GM18520 (cell line): Measurements from ENCODE around the gene GPR65.
"Not testable (repeated sequence)": the region's sequence is repeated elsewhere in the genome, so short reads cannot be mapped to it uniquely, and the experiment has no call there.

Experiments used
- ATAC-seq: cut with Tn5 transposase; IDR thresholded peaks from one replicate; pipeline ENCODE4 v1.9.1; 2021; ENCODE audit not compliant: unreplicated experiment

Gene GPR65

DNA sequence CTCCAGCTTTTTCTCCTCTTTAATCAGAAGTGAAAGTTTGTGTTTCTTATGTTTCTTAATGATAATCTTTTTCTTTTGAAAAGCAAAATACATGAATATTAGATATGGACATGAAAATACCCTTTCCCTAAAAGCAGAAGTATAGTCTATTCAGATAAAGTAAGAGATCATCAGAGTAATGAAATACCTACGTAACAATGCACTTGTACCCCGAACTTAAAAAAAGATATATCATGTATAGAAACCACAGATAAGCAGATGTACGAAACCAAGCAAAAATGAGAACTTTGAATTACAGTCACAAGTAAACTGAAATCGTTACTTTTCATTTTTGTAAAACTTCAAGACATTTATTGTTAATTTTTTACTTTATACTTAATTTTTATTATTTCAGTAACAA is 1.5 kb upstream of the GPR65 start:
- ATAC-seq = no peak

DNA sequence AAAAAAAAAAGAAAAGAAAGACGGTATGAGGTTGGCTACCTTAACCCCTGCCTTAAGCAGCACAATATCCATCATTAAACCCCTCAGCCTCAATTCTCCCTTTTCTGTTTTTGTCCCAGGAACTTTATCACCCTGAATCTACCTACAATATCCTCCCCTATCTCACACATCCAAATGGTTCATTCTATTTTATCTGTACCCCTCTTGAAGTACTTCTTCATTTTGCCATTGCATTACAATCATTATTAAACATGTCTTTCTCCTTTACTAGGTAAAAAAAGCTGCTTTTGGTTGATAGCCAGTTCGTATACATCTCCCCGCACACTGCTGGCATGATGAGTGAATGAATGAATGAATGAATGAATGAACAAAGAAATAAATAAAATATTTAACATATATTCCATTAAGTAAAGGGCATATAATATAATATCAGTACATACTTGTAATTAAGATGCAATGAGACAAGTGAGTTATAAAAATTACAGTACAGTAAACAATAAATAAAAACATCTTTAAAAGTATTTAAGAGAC is 364 bp upstream of the GPR65 start:
- ATAC-seq = no peak

- peak; percentile 94 for ATAC-seq
Observed at GRCh38 chr14:88005978-88006851, 1.3 kb downstream of the GPR65 start.

DNA sequence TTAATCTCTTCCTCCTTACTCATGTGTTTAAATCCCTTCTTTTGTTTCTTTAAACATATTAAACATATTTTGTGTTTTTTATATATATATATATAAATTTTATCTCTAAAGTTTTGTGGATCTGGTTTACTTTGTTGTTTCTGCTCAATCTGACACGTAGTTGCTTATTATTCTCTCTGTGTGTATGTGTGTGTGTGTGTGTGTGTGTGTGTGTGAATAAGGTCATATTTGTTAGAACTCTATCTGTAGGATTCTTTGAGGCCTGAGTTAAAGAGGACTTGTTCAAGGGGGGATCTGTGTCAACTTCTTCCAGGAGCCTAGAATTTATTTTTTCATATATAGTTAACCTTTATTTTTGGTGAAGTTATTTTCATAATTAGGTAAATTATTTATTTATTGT is 2.7 kb downstream of the GPR65 start:
- no peak for ATAC-seq

DNA sequence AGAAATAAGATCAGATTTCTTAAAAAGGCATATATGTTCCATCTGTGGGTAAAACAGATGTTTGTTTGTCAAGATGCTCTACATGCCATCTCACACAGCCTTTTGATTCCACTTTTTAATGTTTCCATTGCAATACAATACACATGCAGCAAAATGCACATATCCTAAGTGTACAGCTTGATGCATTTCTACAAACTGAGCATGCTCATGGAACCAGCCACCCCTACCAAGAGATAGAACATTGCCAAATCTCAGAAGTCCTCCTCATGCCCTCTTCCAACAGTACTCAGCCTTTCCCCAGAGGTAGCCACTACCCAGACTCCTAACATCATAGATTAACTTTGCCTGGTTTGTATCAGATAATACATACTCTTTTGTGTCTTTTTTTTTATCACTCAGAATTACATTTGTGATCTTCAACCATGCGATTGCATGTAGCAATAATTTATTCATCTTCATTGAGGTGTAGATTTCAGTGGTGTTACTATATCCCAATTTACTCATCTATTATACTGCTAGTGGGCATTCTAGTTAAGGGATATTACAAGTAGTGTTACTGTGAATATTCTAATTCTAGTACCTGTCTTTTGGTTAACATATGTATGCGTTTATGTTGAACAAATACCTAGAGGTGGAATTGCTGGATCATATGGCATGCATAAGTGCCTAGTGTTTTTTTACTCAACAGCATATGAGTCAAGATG is 3.3 kb downstream of the GPR65 start:
- ATAC-seq = no peak

- no peak for ATAC-seq
Observed at GRCh38 chr14:88009486-88009885, 4.6 kb downstream of the GPR65 start.

DNA sequence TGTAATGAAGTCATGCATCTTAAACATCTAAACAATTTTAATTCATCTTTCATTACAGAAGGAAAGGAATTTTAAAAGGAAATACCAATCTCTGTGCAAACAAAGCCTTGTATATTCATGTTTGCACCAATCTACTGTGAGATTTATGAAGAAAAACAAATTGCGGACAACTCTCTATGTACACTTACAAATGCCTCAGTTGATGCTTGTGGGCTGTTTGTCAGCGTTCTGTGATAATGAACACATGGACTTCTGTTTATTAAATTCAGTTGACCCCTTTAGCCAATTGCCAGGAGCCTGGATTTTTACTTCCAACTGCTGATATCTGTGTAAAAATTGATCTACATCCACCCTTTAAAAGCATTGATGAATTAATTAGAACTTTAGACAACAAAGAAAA is 5.4 kb downstream of the GPR65 start:
- no peak for ATAC-seq

GRCh38 chr14:88012495-88012894 is 7.6 kb downstream of the GPR65 start:
- no peak for ATAC-seq

DNA sequence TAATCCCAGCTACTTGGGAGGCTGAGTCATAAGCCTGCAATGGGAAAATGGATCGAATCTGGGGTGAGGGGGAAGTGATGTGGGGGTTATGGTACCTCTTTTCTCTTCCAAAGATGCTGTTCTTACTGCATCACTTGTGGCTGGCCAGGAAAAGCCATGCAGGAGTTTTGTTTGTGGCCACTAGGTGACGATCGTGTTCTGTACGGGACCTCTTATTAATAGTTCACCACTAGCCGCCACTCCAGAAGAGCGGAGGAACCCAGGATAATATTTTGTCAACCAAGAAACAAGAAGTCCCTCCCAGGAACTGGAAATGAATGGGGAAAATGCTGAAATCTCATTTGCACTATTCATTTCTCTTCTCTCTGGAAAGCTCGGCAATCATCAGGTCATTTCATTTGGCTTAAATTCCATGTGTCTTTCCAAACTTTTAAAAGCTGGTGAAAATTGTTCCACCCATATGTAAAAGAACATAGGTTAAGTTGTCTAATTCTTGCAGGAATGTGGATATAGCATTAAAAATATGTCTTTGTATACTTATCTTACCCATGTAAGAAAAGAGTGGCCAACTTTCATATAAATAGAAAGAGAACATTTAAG is 8.9 kb downstream of the GPR65 start:
- ATAC-seq = peak; percentile 82

DNA sequence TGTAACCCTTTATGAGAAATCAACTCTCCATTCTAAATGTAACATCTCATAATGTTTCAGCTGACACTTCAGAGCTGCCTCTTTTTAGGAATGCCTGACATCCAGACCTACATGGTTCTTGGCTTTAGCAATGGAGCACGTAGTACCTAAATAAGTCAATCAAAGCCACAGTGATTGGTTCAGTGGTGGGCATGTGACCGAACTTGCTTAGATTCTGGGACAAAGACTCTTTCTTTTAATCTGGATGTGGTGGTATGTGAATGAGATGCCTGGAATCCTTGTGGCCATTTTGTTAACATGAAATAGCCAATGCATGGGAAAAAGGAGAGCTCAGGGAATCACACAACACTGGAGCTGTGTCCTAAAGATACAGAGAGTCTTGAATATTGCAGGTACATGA is 11.8 kb downstream of the GPR65 start:
- no peak for ATAC-seq

DNA sequence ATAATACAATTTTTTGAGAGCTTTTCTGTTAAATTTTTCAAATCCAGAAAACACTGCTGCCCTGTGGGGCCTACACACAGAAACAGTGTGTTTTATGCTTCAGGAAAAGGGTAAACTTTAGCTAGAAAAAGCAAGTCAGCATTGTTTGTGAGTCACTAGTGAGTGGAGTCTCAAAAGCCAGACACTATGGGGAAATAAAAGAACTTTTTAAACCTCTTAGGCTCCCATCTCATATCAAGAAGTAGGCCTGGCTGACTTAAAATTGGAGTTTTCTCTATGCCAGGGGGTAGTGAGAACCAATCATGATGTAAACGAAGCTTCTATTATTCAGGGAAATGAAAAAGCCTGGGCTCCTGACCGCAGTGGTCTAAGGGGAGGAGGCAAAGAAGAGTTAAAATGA is 12.6 kb downstream of the GPR65 start:
- ATAC-seq = no peak

GRCh38 chr14:88023658-88024187 is 18.8 kb downstream of the GPR65 start:
- ATAC-seq = no peak

DNA sequence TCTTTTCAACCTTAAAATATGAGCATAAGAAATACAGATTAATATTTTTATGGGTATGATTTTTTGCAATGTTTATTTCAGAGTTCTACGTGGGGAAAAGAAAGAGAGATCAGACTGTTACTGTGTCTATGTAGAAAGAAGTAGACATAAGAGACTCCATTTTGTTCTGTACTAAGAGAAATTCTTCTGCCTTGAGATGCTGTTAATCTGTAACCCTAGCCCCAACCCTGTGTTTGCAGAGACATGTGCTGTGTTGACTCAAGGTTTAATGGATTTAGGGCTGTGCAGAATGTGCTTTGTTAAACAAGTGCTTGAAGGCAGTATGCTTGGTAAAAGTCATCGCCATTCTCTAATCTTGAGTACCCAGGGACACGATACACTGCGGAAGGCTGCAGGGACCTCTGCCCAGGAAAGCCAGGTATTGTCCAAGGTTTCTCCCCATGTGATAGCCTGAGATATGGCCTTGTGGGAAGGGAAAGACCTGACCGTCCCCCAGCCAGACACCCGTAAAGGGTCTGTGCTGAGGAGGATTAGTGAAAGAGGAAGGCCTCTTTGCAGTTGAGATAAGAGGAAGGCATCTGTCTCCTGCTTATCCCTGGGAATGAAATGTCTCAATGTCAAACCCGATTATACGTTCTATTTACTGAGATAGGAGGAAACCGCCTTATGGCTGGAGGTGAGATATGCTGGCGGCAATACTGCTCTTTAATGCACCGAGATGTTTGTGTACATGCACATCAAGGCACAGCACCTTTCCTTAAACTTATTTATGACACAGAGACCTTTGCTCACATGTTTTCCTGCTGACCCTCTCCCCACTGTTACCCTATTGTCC is 19.5 kb downstream of the GPR65 start:
- not testable (repeated sequence) for ATAC-seq

DNA sequence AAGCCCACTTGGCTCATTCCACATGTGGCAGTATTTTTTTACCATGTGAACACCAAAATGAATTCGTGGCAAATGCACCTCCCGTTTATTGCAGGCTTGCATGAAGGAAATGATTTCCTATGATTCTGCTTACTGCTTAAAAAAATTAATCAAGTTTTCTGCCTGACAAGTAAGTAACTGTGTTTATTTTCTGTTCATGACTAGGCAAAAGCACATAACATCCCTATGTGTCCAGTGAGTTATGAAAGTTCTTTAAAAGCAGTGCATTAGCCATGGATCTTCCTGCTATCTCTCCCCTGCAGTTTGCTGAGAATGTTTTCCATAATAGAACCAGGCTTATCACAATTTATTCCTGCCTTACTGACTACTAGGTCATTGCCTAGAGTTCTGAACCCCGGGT is 20.4 kb downstream of the GPR65 start:
- ATAC-seq = no peak

- no peak for ATAC-seq
Observed at GRCh38 chr14:88026890-88027289, 22.0 kb downstream of the GPR65 start.

- no peak for ATAC-seq
Observed at GRCh38 chr14:88029500-88029899, 24.6 kb downstream of the GPR65 start.

DNA sequence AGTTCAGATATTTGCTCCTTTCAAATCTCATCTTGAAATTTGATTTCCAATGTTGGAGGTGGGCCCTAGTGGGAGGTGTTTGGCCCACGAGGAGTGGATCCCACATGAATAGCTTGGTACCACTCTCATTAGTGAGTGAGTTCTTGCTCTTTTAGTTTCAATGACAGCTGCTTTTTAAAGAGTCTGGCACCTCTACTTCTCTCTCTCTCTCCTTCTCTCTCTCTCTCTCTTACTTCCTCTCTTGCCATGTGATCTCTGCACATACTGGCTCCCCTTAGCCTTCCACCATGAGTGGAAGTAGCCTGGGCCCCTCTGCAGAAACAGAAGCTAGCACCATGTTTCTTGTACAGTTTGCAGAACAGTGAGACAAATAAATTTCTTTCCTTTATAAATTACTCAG is 25.1 kb downstream of the GPR65 start:
- ATAC-seq = no peak

GRCh38 chr14:88030892-88031291 is 26.0 kb downstream of the GPR65 start:
- ATAC-seq = no peak

- ATAC-seq = no peak
Observed at GRCh38 chr14:88032373-88032772, 27.4 kb downstream of the GPR65 start.

GRCh38 chr14:88034076-88034475 is 29.1 kb downstream of the GPR65 start:
- no peak for ATAC-seq

- no peak for ATAC-seq
Observed at GRCh38 chr14:88036422-88036821, 31.5 kb downstream of the GPR65 start.
